ENCODE measurements around the gene GPATCH1.

Gene GPATCH1

GRCh38 chr19:33093420-33094210 is 12.6 kb downstream of the GPATCH1 start:
- TF ChIP-seq CTCF (IDR thresholded peaks at IDR 0.05; ENCODE audit: insufficient read depth, low read length, poor library complexity, severe bottlenecking): no peak
- no peak overlapping the region for H3K4me3 ChIP-seq (replicated peaks; ENCODE audit: low read depth, low read length)
- peaks cover 29% of the 10 kb centered on the region for H3K36me3 ChIP-seq (ENCODE audit: control insufficient read depth, insufficient read depth, low read length)
- H3K27me3 ChIP-seq (replicated peaks; ENCODE audit: control insufficient read depth, insufficient read depth, low read length): no peaks in the 10 kb centered on the region
- DNase-seq (ENCODE audit: extremely low read depth, insufficient read length): no peak

GRCh38 chr19:33094436-33095067 is 13.6 kb downstream of the GPATCH1 start:
- H3K36me3 ChIP-seq (ENCODE audit: control insufficient read depth, insufficient read depth, low read length): peaks cover 29% of the 10 kb centered on the region
- DNase-seq (ENCODE audit: extremely low read depth, insufficient read length): no peak

GRCh38 chr19:33096005-33096404 is 15.0 kb downstream of the GPATCH1 start:
- no peaks in the 10 kb centered on the region for H3K27me3 ChIP-seq (replicated peaks; ENCODE audit: control insufficient read depth, insufficient read depth, low read length)
- H3K36me3 ChIP-seq (ENCODE audit: control insufficient read depth, insufficient read depth, low read length): peaks cover 24% of the 10 kb centered on the region
- DNase-seq (ENCODE audit: extremely low read depth, insufficient read length): no peak
- no peak for TF ChIP-seq CTCF (IDR thresholded peaks at IDR 0.05; ENCODE audit: insufficient read depth, low read length, poor library complexity, severe bottlenecking)
- H3K4me3 ChIP-seq (replicated peaks; ENCODE audit: low read depth, low read length): no peak overlapping the region

More at GRCh38 chr19:33094436-33095067, 13.6 kb downstream of the GPATCH1 start:
- H3K27me3 ChIP-seq (replicated peaks; ENCODE audit: control insufficient read depth, insufficient read depth, low read length): no peaks in the 10 kb centered on the region
- H3K4me3 ChIP-seq (replicated peaks; ENCODE audit: low read depth, low read length): no peak overlapping the region
- no peak for TF ChIP-seq CTCF (IDR thresholded peaks at IDR 0.05; ENCODE audit: insufficient read depth, low read length, poor library complexity, severe bottlenecking)

DNA sequence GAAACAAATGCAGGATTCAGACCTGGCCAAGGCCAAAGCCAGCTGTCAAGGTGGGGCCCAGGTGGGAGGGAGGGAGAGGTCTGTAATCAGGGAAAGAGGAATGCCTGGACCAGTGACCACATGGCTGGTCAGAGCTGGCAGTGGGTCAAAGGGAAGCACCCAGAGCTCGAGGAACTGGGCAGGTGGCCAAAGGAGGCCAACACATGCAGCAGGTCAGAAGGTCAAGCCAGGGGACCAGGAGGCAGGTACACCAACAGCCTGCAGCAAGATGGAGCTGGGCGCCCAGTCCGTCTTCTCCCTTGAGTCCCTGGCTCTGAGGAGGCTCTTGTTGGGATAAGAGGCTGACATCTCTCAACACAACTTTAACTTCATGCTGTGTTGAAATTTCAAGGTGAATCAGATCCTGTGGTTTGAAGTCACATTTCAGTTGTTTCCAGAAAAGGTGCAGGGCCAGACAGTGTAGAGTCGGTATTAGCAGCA is 17.1 kb downstream of the GPATCH1 start:
- peaks cover 24% of the 10 kb centered on the region for H3K36me3 ChIP-seq (ENCODE audit: control insufficient read depth, insufficient read depth, low read length)
- no peak for DNase-seq (ENCODE audit: extremely low read depth, insufficient read length)

DNA sequence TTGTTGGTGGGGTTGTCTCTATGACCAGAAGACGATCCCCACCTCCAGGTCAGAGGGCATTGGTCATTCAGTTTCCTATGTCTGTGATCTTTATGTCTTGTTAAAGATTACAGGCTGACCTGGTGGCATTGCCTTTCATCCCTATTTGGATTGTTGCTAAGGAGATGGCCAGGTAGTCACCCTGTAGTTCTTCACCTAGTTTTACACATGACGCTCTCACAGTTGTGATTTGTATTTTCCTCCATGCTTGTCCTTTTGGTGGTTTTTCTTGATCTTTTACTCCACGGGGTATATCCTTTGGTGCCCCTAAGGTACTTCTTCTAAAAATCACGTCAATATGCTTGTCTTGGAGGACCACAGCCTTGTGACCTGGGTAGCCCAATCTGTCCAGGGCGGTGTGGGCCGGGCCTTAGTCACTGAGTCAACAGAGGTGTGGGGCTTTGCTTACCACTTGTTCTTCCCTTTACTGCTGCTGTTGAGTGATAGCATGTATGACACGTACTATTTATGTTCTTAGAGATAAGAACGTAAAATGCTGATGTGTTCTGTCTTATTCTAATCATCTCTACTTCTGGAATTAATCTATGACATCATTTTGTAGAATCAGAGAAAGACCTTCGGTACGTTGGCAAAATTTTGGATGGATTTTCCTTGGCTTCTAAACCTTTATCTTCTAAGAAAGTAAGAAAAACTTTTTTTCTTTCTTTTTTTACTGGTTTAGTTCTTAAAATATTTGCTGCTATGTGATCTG is 20.1 kb downstream of the GPATCH1 start:
- Histone ChIP-seq H3K36me3 (ENCODE audit: control insufficient read depth, insufficient read depth, low read length) (peaks cover 17% of the 10 kb centered on the region), H3K4me3 (replicated peaks; ENCODE audit: low read depth, low read length) (no peak overlapping the region), H3K27me3 (replicated peaks; ENCODE audit: control insufficient read depth, insufficient read depth, low read length) (no peaks in the 10 kb centered on the region)
- DNase-seq (ENCODE audit: extremely low read depth, insufficient read length): no peak
- TF ChIP-seq CTCF (IDR thresholded peaks at IDR 0.05; ENCODE audit: insufficient read depth, low read length, poor library complexity, severe bottlenecking): no peak

More for the DNA sequence above, 17.1 kb downstream of the GPATCH1 start:
- TF ChIP-seq CTCF (IDR thresholded peaks at IDR 0.05; ENCODE audit: insufficient read depth, low read length, poor library complexity, severe bottlenecking): no peak
- no peaks in the 10 kb centered on the region for H3K27me3 ChIP-seq (replicated peaks; ENCODE audit: control insufficient read depth, insufficient read depth, low read length)
- H3K4me3 ChIP-seq (replicated peaks; ENCODE audit: low read depth, low read length): no peak overlapping the region

Measured in GM06990 (cell line).